GM18861 (cell line): ENCODE measurements around the gene CRACDL.

ENCODE experiments used
- ATAC-seq: cut with Tn5 transposase; IDR thresholded peaks from one replicate; pipeline ENCODE4 v1.9.1; 2021; ENCODE audit not compliant: unreplicated experiment

Gene CRACDL

GRCh38 chr2:98924910-98925309, 11.1 kb downstream of the CRACDL start:
- no peak for ATAC-seq

DNA sequence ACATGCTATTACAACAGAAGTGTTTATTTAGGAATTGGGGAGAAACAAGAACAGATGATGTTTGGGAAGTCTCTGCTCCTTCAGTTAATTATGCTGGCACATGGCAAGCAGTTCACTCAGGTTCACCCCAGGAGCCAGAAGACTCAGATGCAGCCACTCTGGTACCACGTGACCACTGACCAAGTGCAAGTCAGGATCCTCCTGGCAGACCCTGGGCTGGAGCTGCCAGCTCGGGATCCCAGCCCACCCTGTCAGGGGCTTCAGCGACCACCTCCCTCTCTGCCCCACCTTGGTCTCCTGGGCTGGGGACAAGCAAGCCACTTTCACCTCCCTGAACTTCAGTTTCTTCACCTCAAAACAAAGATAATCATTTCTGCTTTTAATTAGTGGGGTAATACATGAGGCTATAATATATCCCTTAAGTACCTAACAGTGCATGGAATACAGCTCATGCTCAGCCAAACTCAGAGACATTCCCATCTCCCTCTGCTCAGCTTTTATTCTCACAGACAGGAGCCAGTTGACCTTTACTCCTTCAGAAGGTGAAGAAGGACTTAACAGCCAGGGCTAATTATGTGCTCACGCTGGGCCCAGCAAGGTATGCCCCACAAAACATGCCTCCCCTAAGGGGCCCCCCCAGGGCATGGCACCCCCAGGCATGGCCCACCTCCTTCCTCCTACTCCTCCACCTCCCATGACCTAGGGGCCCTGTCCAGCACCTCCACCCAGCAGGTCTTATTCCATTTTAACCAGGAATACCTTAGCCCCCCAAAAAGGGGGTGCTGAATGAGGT, 11.8 kb downstream of the CRACDL start:
- ATAC-seq, result no peak

- no peak for ATAC-seq
Measured at GRCh38 chr2:98923244-98923940, 12.6 kb downstream of the CRACDL start.

- ATAC-seq, result no peak
Measured at GRCh38 chr2:98921062-98921461, 15.0 kb downstream of the CRACDL start.

DNA sequence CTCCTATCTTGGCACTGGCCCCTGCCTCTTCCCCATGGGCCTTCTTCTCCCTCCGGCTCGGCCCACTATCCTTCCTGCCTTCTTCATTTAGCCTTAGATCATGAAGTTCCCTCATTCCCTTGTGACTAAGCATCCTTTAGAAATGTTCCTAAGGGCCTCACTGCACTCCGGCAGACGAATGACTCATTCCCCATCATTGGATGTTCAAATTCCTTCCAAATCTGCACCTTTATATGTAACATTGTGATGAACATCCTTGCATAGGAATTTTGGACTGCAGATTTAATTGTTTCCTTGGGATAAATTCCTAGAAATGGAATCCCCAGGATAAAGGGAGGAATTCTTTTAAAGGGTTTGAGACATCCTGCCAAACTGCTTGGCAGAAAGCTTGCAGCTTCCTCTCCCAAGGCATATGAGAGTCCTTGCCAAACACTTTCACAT, 19.0 kb downstream of the CRACDL start:
- ATAC-seq, result no peak

- no peak for ATAC-seq
Measured at GRCh38 chr2:98915751-98916358, 20.2 kb downstream of the CRACDL start.

DNA sequence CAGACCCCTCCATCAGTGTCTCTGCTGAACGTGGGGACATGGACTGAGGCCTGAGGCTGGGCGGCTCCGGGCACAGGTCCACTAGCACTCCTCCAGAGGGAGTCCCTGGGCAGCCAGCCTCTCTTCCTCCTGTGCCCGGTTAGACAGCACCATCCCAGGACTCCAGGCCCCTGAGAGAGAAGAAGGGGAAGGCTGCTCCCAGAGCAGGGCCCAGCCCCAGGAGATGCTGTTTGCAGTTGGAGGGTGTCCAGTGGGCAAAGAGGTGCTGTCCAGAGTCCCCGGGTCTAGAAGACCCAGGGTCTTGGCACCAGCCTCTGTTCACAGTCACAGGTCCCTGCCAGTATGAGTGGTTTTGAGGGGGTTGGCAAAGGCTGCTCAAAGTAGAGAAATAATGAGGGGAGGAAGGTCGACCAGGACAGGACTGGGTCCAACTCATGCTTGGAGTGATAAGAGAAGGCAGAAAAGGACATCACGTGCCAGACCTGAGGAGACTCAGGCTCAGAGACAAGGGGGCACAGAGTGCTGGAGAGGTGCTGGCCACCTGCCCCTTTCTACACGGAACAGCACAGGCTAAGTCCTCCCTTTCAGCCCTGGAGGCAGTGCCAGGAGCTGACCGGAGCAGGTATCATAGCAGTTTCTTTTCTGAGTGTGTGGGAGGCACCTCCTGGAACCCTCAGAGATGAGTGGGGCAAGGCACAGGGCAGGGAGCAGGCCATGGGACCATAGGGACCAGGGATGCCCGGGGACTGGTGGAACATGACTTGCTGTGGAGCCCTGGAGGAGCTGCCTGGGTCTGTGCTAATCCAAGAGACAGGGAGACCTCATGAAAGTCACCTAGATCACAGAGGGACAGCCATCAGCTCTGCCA, 21.1 kb downstream of the CRACDL start:
- no peak for ATAC-seq

DNA sequence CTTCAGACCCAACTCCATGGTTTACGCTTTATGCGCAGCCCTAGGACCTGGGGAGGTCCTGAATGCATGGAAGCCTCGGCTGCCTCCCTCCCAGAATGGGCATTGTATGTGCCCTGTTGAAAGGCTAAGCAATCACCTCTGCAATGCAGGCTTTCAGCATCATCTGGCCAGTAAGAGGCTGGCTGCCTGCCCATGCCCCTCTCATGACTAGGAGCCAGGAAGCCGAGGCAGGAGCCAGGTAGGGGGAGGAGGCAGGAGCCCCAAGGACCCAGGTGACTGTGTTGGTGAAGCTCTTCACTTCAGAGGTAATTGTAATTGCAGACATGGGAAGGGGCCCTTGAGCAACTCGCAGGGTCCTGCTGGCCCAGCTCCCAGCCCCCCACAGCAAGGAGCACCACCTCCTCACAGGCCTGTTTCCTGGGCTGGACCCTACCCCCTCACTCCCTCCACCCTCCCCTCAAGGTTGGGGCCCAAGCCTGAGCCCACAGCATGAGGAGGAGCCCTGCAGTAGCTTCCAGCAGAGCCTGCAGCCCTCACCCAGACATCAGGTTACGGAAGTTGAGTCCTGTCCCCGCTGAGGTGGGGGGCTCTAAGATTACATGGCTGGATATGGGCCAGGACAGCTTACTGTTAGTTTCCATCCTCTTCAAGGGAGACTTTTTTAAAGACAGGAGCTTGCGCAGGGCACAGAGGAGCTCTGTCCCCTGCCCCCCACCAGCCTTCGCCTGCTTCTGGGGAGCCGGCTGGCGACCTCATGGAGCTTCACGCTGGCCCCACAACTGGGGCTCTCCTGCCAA, 21.9 kb downstream of the CRACDL start:
- no peak for ATAC-seq

- ATAC-seq, result no peak
Measured at GRCh38 chr2:98912957-98913915, 22.8 kb downstream of the CRACDL start.

DNA sequence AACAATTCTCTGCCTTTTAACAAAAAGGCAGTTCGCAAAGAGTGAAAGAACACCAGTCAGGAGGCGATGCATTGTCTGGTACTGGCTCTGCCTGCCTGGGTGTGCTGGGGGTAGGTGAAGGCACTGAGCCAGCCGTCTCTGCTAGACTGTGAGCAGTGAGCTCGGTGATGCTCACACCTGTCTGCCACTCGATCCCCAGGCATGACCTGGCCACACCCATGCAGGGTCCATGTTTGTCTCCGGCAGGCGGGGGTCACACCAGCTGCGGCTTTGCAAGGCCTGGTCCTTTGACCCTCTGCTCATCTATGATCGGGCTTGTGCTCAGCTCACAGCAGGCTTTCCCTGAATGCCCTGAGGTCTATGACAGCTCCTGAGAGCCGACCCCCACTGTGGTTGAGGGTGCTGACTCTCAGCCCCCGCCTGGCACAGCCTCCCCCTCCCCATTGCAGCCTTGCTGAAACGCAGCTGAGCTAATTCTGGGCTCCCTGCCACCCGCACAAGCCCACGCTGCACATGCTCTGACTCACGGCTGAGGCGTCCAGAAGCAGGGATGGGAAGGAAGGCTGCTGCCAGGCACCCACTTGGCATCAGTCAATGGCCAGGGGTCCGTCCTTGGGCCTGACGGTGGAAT, 23.7 kb downstream of the CRACDL start:
- ATAC-seq, result no peak

DNA sequence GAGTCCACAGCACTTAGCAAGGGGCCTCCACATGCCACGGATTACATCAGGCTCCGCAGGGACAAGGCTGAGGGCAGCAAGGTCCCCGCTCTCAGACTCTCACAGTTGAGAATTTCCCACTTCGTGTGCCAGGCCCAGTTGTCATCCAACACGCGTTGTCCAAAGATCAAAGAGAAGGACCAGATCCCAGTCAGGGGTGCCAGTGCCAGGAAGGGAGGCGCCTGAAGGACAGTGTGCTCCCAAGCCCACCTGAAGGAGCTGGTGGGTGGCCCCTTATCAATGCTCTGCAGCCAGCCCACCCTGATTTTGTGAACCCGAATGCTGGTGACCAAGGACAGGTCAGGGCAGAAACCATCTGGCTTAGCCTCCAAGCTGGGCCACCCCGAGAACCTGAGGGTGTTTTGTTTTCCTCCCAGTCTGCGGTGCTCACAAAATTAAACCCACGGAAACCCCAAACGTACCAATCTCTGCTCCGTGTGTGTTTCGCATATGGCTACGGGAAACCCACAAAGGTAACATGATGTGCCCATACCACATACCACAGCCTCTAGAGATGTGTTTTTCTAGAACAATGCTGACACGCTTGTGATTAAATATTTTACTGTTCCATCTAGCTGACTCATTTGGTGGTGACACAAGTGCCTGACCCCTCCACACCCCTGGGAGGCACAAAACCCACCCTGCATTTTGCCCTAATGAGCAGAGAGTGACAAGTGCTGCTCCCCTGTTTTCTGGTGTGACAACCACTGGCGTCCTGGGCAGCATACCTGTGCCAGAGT, 24.5 kb downstream of the CRACDL start:
- ATAC-seq, result no peak

DNA sequence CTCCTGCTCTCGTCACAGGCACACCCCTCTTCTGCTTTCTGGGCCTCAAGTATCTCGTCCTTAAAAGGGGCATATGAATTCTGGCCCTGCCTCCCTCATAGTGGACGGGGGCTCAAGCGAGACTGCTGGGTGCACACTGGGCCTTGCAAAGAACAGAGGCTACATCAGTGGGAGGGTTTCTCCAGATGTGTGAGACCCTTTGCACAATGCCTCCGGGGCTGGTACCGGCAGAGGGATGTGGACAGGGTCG, 25.0 kb downstream of the CRACDL start:
- no peak for ATAC-seq

GRCh38 chr2:98910349-98911125, 25.5 kb downstream of the CRACDL start:
- no peak for ATAC-seq

DNA sequence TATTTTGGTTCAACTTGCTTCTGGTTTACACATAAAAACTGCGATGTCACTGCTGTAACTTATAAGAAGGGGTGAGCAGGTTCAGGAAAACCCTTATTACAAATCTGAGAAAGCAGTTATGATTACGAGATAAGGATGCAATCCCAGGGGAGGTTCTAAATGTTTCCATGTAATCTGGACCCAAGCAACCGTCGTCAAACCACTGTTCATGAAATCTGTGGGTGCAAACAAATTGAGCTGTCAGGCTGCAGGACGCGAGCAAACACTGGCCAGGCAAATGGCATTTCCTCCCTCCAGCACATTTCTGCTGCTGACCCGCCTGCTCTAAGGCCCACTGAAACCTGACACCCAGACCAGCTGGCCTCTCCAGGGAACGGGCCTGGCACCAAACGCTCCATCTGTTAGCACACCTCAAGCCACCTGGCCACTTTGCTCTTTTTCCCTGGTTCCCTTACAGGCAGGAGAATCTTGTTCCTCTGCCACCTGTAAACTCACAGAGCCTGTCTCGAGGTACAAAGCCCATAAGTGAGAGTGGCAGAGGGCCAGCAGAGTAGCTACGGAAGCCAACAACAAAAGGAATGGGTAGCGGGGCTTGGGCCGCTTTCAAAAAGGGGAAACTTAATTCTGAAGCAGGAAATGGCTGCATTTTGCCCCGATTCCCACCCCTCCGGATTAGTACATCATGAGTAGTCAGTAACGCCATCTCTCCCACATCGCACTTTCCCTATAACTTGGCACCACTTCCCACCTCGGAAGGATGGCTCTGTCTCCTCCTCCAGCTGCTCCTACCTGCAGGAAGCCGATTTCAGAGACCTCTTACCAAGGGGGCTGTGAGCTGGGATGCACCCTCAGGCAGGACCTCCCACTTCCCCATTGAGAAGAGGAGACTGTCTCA, 26.5 kb downstream of the CRACDL start:
- ATAC-seq, result no peak

DNA sequence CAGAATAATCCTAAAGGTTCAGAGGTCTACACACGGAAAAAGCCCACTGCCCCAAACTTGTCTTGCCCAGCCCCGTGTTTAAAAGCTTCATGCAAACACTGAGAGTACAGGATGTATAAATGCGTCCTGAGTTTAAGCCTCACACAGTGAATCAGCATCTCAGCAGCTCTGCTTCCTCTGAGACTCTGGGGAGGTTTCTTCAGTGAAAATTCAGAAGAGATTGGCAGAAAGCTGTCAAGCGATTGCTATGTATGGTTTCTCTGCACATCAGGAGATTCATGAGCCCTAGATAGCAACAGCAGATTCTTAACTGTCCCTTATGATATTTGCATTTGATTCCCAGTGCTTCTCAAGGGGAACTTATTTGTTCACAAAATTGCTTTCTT, 27.1 kb downstream of the CRACDL start:
- ATAC-seq, result no peak
